ENCODE measurements around the gene TOMM40.
"Not testable (repeated sequence)": the region's sequence is repeated elsewhere in the genome, so short reads cannot be mapped to it uniquely, and the experiment has no call there.

The TOMM40 gene

GRCh38 chr19:44872661-44873060, 18.4 kb upstream of the TOMM40 start:
- no peak for DNase-seq

- no peak for DNase-seq
Measured at GRCh38 chr19:44874317-44874716, 16.7 kb upstream of the TOMM40 start.

GRCh38 chr19:44875666-44876451, 15.2 kb upstream of the TOMM40 start:
- DNase-seq = no peak

- no peak for DNase-seq
Measured at GRCh38 chr19:44876930-44877535, 14.0 kb upstream of the TOMM40 start.

GRCh38 chr19:44878120-44878865, 12.8 kb upstream of the TOMM40 start:
- no peak for DNase-seq

- no peak for DNase-seq
Measured at GRCh38 chr19:44879309-44880065, 11.6 kb upstream of the TOMM40 start.

- no peak for DNase-seq
Measured at GRCh38 chr19:44882063-44882462, 9.0 kb upstream of the TOMM40 start.

- not testable (repeated sequence) for DNase-seq
Measured at GRCh38 chr19:44882619-44883397, 8.2 kb upstream of the TOMM40 start.

- DNase-seq = no peak
Measured at GRCh38 chr19:44883922-44884321, 7.1 kb upstream of the TOMM40 start.

- no peak for DNase-seq
Measured at GRCh38 chr19:44884566-44884965, 6.5 kb upstream of the TOMM40 start.

GRCh38 chr19:44886141-44886540, 4.9 kb upstream of the TOMM40 start:
- no peak for DNase-seq

GRCh38 chr19:44887648-44888047, 3.4 kb upstream of the TOMM40 start:
- no peak for DNase-seq

GRCh38 chr19:44888335-44888734, 2.7 kb upstream of the TOMM40 start:
- DNase-seq = not testable (repeated sequence)

GRCh38 chr19:44889830-44890365, 1.2 kb upstream of the TOMM40 start:
- no peak for DNase-seq

GRCh38 chr19:44890366-44891015, 563 bp upstream of the TOMM40 start:
- DNase-seq = peak; percentile 100

- no peak for DNase-seq
Measured at GRCh38 chr19:44892932-44893331, 1.9 kb downstream of the TOMM40 start.

GRCh38 chr19:44893332-44894051, 2.4 kb downstream of the TOMM40 start:
- no peak for DNase-seq

GRCh38 chr19:44894052-44894400, 3.0 kb downstream of the TOMM40 start:
- no peak for DNase-seq

- DNase-seq = no peak
Measured at GRCh38 chr19:44894946-44895345, 3.9 kb downstream of the TOMM40 start.

GRCh38 chr19:44897835-44898234, 6.8 kb downstream of the TOMM40 start:
- no peak for DNase-seq
